GM19455 (cell line): ENCODE measurements around the gene CD47.

Source experiments
- ATAC-seq: cut with Tn5 transposase; IDR thresholded peaks from one replicate; pipeline ENCODE4 v1.9.1; 2021; ENCODE audit not compliant: unreplicated experiment

Gene CD47

DNA sequence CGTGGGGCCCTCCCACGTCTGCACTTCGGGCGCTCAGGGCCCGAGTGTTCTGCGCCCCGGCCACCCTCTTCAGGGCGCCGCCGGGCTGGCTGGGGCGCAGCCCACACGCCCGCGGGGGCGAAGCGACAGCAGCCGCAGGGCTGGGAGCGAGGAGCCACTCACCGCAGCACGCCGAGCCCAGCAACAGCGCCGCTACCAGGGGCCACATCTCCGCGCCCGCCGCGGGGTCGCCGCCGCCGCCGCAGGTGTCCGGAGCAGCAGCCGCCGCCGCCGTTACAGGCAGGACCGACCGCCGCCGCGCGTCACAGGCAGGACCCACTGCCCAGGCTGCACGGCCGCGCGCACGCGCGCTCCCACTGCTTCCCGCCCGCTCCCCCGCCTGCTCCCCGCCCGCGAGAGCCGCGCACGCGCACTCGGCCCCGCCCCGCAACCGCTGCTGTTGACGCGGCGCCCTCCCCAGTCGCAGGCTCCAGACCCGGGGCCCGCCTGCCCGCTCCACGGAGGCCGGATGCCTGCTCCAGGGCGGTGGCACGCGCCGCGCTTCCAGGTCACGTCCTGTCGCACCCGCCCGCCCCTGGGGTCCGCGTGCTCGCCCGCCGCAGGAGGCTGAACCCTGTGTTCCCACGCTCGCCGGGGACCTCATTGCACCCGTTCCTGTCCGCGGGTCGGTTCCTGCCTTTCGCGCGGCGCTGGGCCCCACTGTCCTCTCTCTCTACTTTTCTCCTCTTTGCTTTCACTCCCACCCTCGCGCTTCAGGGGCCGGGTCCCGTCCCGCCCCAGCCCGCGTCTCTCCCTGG lies at the start of gene CD47:
Gene CD47, minus strand, starts transcription at position 331 of the 797 bp plus-strand sequence. Its CDS starts 123 bp downstream, at position 208.
- peak; percentile 75 for ATAC-seq

GRCh38 chr3:108137460-108137814 lies 46.6 kb upstream of the CD47 start:
- ATAC-seq, result no peak

DNA sequence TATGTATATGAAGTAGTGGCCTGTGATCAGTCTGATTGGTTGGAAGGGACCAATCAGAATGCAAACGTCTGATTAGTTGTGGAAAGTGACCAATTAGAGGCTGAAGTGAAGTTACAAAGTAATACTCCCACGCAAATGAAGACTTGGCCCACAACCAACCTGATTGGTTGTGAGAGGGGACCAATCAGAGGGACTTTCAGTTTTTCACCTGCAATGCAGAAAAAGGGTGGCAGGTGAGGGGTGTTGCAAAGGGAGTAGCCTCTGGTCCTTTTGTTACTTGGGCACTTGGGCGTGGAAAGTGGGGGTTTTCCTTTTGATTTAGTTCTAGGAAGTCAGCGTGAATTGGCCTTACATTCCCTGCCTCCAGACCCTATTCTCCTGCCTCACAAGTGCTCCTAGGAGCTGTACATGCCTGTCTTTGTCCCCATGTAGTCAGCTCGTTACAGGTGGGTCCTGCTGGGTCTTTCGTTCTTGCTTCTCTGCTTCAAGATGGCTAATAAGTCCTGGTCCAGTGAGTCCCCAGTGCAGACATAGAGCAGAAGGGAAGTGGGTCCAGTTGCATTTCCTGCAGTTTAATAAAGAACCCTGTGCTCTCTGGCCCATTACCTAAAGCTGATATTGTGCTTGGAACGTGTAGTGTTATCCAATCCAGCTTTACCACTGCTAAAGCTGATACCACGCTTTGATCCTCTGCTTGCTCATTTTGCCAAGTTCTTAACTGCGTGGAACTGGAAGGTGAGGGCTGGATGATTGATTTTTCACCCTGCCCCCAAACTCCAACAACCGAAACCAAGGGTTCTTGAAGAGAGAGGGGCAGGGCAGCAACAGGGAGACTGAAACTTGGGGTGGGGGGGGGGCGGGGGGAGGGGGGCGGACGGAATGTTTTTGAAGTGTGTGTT lies 46.0 kb upstream of the CD47 start:
- no peak for ATAC-seq

DNA sequence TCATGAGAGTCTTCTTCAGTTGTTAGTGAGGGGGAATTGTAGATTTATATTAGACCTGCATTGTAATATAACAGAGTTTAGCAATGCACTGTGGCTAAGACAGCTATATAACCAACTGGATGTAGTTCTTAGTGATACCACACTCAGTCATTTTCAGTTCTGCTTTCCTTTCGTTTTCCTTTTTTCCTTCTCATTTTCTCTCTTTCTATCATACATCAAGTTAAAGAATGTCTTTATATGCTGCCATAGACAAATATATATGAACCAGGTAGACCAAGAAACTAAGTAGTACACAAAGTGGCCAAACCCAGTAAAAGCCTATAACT lies 43.7 kb upstream of the CD47 start:
- no peak for ATAC-seq

DNA sequence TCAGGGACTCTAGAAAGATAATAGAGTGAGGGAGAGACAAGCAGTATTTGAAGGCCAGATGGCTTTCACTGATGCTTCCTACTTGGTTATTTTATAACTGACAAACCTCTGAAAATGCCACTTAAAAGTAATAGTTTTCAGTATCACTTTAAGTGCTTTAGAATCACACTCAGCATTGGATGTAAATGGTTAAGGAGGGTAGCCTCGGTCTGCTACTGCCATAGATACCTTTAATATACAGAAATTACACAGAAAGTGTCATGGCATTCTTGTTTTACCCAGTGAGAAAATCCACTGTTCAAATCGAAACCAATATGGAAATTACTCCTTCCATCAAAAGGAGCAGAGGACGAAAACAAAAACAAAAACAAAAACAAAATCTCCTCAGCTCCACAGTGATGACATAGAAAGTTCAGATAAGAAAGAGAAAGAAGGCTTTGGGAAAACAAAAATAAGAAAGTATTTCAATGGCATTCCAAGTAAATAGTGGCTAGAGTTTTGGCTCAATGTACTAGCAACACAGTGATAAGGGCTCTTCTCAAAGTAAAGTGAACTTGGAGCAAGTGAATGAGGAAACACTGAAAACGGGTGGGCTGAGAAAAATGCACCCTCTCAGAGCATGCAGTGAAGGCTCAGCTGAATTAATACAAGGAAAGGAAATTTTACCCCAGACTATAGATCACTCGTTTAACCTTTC lies 43.2 kb upstream of the CD47 start:
- ATAC-seq, result no peak

- ATAC-seq, result no peak
These were observed 42.2 kb upstream of the CD47 start for GRCh38 chr3:108133048-108133369.

DNA sequence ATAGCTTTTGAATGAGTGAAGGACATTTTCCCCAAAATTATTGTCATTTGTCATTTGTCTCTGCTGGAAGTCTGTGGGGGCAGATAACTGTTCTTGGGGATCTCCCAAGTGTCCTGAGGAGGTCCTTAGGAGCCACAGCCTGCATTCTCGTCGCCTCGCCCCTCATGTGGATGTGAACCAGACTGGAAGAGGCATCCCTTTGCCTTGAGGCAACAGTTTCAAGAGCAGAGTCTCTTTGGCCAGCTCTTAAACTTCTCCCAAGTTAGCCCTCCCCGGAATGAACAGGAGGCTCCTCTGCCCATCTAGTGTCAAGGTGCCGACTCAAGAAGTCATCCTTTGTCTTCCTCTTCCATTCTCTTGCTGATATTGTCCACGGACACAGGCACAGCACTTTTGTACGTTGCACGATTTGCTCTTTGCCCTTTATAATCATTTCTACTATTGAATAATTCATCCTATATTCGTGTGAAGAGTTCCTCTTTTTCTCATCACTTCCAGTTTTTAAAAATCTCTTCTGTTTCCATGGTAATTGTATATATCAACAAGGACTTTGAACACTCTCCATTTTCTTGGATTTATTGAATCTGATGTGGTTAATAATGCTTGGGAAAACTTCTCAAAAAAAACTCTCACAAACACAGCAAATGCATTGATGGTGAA lies 40.8 kb upstream of the CD47 start:
- no peak for ATAC-seq

DNA sequence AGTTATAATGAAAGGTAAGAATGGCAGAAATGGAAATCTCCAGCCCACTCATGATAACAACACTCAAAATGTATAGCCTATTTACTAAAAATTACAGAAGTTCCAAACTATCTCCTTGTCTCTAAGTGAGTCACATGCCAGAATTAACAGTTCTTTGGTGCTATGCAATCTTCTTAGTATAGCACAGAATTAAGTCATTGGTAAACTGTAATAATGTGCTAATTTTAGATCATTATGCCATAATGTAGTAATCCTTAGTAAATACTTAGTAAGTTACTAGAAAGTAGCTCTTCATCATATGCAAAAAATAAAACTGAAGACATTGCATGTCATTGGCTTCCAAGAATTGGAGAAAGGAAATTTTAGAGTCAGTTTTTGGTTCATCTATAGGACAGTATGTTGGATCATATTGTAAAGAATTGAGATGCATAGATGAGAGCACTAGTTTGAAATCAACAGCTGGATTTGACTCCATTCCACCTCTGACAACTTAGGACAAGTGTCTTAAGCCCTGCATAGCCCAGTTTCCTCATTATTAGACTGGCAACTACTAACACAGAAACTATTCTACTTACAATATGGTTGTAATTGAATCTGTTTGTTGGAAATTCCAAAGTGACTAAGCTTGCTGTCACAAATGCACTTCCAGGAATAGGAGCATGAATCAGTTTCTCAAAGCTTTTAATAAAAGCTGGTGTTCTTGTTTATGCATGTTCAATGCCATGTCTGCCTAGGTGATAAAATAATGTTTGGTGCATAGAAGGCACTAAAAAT lies 40.1 kb upstream of the CD47 start:
- ATAC-seq, result no peak

DNA sequence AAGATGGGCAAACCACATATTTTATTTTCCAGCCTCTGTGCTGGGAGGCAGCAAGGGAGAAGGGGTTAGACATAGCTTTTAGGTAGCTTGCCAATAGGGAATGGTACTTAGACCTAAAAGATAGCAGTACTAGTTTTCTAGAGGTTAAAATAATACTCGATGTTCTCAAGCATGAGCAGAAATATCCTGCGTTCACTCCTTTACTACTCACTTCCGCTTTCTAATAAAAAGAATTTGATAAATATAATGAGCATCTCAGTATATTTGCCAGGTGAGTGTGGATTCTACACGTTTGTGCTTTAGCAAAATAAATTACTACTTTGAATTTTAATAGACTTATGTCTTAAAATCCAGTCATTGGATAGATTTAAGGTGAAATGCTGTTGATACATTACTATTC lies 39.4 kb upstream of the CD47 start:
- ATAC-seq, result no peak

GRCh38 chr3:108127301-108127988 lies 36.6 kb upstream of the CD47 start:
- ATAC-seq, result no peak

- ATAC-seq, result no peak
These were observed 35.5 kb upstream of the CD47 start for GRCh38 chr3:108126348-108126747.

DNA sequence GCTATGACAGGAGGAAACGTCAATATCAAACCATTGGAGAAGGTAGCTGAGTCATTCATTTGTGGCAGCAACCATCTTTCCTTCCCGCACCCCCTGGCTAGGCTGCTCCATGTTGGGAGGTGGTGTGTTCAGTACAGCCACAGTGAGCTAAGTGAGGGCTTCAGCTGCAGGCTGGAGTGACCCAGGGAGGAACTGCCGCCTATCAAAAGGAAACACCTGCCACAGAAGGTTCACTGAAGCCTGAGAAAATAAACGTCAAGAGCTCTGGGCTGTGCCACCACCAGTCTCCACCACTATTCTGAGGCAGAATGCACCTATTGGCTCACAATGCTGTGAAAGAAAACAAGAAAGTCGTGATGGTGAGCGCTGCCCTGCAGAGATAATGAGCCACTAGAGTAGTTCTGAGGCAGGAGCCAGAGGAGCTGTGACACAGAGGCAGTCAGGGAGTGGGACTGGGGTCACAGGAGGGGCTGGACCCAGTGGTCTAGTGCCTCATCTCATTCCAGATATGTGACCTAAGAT lies 34.8 kb upstream of the CD47 start:
- ATAC-seq, result peak; percentile 53

- no peak for ATAC-seq
These were observed 34.3 kb upstream of the CD47 start for GRCh38 chr3:108125153-108125543.

DNA sequence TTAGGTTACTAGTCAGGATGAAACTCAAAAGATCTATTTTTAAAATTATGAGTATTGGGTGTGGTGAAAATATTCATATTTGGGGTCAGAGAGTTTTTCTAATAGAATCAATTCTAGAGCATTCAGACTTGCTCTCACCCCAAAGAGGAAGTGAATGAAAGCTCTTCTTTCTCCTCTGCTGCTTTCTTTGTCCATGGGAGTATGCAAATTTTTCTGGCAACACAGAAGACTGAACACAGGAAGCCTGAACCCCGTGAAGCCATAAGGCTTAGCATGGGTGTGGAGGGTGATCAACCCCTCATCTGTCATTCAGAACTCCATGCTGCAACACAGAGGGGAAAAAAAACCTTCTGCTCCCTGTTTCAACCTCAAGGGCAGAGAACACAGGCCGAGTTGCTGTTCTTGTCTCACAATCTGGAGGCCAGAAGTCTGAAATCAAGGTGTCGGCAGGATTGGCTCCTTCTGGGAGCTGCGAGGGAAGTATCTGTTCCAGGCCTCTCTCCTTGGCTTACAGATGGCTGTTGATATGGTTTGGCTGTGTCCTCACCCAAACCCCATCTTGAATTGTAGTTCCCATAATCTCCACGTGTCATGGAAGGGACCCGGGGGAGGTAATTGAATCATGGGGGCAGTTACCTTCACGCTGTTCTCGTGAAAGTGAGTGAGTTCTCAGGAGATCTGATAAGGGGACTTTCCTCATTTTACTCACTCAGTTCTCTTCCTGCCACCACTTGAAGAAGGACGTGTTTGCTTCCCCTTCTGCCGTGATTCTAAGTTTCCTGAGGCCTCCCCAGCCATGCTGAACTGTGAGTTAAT lies 33.7 kb upstream of the CD47 start:
- ATAC-seq, result peak; percentile 85

GRCh38 chr3:108123326-108123725 lies 32.5 kb upstream of the CD47 start:
- no peak for ATAC-seq

DNA sequence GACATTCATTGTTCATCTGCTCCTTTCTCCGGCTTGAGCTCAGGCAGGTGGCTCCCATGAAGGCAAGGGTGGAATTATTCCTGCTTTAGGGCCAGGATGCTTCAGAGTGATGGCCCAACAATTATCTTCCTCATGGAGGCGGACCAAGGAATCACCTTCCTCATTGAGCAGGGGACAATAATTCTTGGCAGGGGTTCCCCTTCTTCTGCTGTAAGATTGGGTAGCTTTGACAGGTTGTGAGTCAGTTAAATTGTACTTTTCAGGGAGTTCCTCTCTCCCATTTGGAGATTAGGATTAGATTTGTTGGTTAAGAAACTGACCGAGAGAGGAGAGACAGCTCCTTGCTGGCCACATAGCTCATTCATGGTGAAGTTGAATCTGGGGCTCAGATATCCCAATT lies 31.4 kb upstream of the CD47 start:
- ATAC-seq, result no peak

DNA sequence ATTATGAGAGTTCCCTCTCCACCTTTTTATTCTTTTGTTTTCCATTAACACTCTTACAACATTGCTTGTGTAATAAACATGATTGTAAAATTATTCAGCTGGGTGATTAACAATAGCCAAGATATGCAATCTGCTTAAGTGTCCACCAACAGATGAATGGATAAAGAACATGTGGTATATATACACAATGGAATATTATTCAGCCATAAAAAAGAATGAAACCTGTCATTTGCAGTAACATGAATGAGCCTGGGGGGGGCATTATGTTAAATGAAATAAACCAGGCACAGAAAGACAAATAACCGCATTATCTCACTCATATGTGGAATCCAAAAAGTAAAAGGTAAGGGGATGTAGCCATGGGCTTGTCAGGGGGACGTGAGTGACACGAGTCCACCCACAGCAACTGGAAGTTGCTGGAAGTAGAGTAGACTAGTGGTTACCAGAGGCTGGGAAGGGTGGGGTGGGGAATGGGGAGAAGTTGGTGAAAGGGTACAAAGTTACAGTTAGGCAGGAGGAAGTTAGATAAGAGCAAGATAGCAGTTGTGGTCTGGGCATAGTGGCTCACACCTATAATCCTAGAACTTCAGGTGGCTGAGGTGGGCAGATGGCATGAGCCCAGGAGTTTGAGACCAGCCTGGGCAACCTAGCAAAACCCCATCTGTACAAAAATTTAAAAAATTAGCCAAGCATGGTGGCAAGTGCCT lies 28.7 kb upstream of the CD47 start:
- ATAC-seq, result no peak

DNA sequence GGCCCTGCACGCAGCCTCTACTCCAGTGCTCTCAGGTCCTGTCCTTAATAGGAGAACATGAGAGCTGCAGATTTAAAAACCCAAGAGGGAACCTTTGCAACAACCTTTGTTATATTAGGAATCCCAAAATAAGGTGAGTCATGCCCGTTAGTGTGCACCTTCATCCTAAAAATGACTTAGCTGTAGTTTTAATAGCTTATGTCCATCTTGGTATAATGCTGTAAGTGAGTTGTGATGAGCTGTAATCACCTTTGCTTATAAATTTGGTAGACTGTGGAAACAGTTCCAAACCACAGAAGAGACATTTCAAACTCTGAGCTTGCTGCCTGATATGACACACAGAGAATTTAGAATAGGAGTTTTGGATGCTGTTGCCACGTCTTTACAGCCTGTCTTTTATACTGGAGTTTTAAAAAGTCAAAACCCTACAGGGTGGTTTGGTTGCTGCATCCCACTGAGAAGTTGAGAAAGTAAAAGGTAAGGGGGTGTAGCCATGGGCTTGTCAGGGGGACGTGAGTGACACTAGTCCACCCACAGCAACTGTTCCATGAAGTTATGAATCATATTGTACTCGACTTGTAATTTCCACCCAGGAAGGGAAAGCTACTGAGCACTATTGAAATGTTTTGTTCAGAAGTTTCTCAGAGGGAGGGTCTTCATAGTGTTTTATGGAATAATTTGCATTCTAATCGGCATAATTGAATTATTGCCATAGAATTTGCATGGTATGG lies 27.4 kb upstream of the CD47 start:
- no peak for ATAC-seq
